Caco-2 (cell line): ENCODE data around the gene CFAP58. TPM values are rescaled to one million over a fixed set of nuclear protein-coding genes. Genes with fewer than 3 reads are reported as not detected.

Experiments used
- BruUV-seq: library from RNA; stranded (reverse); fragments of 400-500 nt; replicated peaks from 2 replicates; lab custom pipeline; 2021; lab: Mats Ljungman, UMichigan
- CTCF ChIA-PET: fragments of 300-600 bp; sonication (Branson Sonifier 250); formaldehyde crosslinking; loops from one replicate; lab custom pipeline; 2022; ENCODE audit warnings: antibody characterized with exemption; lab: Charles Lee
- POLR2A ChIA-PET: fragments of 300-600 bp; sonication (Branson Sonifier 250); formaldehyde crosslinking; loops from one replicate; lab custom pipeline; 2022; ENCODE audit warnings: antibody characterized with exemption; lab: Charles Lee
- DNase-seq, 2 experiments: peaks; one replicate each; pipeline versions ENCODE4 v3.0.0 to v3.0.0-alpha.2; 2020 to 2022
- H3K27me3 ChIP-seq: replicated peaks from 2 replicates; pipeline ENCODE4 v1.6.0; 2011; ENCODE audit warnings: low read length; ENCODE audit not compliant: control insufficient read depth, insufficient read depth
- H3K36me3 ChIP-seq: 2 replicates; pipeline ENCODE4 v1.5.1; 2011; ENCODE audit warnings: low read length; ENCODE audit not compliant: control insufficient read depth, insufficient read depth
- H3K4me1 ChIP-seq: fragments of 250-450 bp; sonication (Bioruptor Pico); 2 replicates; pipeline ENCODE4 v1.5.1; 2020; ENCODE audit warnings: mild to moderate bottlenecking
- H3K4me3 ChIP-seq: 2 replicates; pipeline ENCODE4 v1.5.1; 2011; ENCODE audit warnings: low read depth, mild to moderate bottlenecking, control low read depth, low read length
- H3K9me3 ChIP-seq: fragments of 250-450 bp; sonication (Bioruptor Pico); 2 replicates; pipeline ENCODE4 v1.5.1; 2020; ENCODE audit warnings: mild to moderate bottlenecking, moderate library complexity
- H3K27ac Mint-ChIP-seq: one replicate; pipeline ENCODE4 v1.8.0; 2022; ENCODE audit warnings: mixed read lengths; ENCODE audit not compliant: unreplicated experiment
- H3K27me3 Mint-ChIP-seq: one replicate; pipeline ENCODE4 v1.8.0; 2022; ENCODE audit warnings: mixed read lengths; ENCODE audit not compliant: insufficient read depth, unreplicated experiment
- H3K36me3 Mint-ChIP-seq: one replicate; pipeline ENCODE4 v1.8.0; 2022; ENCODE audit warnings: mild to moderate bottlenecking, mixed read lengths; ENCODE audit not compliant: insufficient read depth, unreplicated experiment
- H3K4me1 Mint-ChIP-seq: one replicate; pipeline ENCODE4 v1.8.0; 2022; ENCODE audit warnings: low read depth, mixed read lengths; ENCODE audit not compliant: unreplicated experiment
- H3K4me3 Mint-ChIP-seq: one replicate; pipeline ENCODE4 v1.8.0; 2022; ENCODE audit warnings: mild to moderate bottlenecking, moderate library complexity, mixed read lengths; ENCODE audit not compliant: unreplicated experiment
- H3K9me3 Mint-ChIP-seq: one replicate; pipeline ENCODE4 v1.8.0; 2022; ENCODE audit warnings: mixed read lengths; ENCODE audit not compliant: unreplicated experiment
- CTCF ChIP-seq, 2 experiments: fragments of 200-600 bp in 1 of 2; IDR thresholded peaks; 1 replicate in 1 of 2; 2 replicates in 1 of 2; pipeline versions ENCODE4 v1.5.1 to v1.8.0; 2011 to 2022; ENCODE audit warnings: antibody characterized with exemption in 1 of 2, control low read depth in 1 of 2, inconsistent platforms in 1 of 2, low read depth in 1 of 2, low read length in 1 of 2, mild to moderate bottlenecking in 1 of 2, moderate library complexity in 1 of 2; ENCODE audit not compliant: insufficient read depth in 1 of 2, severe bottlenecking in 1 of 2, unreplicated experiment in 1 of 2
- intact Hi-C: fragments of 100-400 bp; cut with micrococcal nuclease; formaldehyde crosslinking; loops from one replicate; pipeline ENCODE4 v1.10.0; 2022; ENCODE audit not compliant: unreplicated experiment
- total RNA-seq: library from RNA; stranded (reverse); gene quantifications from 2 replicates; pipeline ENCODE4 v1.2.3, GENCODE V29; 2022

The CFAP58 gene
- total RNA-seq, 1 experiment from 2014 or later = not detected

- TF ChIP-seq CTCF (IDR thresholded peaks at IDR 0.05; ENCODE audit: insufficient read depth in 1 of 2, low read depth in 1 of 2, low read length in 1 of 2, severe bottlenecking in 1 of 2, unreplicated experiment in 1 of 2) = no peak
- Mint-ChIP-seq H3K9me3 (no peaks in the 10 kb centered on the region), H3K27ac (no peak overlapping the region), H3K4me3 (no peak overlapping the region), H3K27me3 (no peaks in the 10 kb centered on the region), H3K36me3 (no peaks in the 10 kb centered on the region), H3K4me1 (peaks cover 15% of the 10 kb centered on the region)
- no peak for DNase-seq
- Histone ChIP-seq H3K27me3 (no peaks in the 10 kb centered on the region), H3K36me3 (no peaks in the 10 kb centered on the region), H3K9me3 (no peaks in the 10 kb centered on the region), H3K4me1 (peaks cover 28% of the 10 kb centered on the region), H3K4me3 (no peak overlapping the region)
- intact Hi-C loops = no loop called here
- POLR2A ChIA-PET = no interaction called here
- CTCF ChIA-PET = no interaction called here
- BruUV-seq = no TSS peak
These were observed 24.5 kb upstream of the CFAP58 start for GRCh38 chr10:104328896-104329710.

GRCh38 chr10:104329735-104330134 lies 23.9 kb upstream of the CFAP58 start:
- no peaks in the 10 kb centered on the region for H3K36me3 Mint-ChIP-seq
- H3K27ac Mint-ChIP-seq = no peak overlapping the region
- H3K27me3 Mint-ChIP-seq = no peaks in the 10 kb centered on the region
- no TSS peak for BruUV-seq
- peaks cover 28% of the 10 kb centered on the region for H3K4me1 ChIP-seq
- ChIA-PET CTCF (no interaction called here), POLR2A (no interaction called here)
- peaks cover 15% of the 10 kb centered on the region for H3K4me1 Mint-ChIP-seq
- no peak overlapping the region for H3K4me3 Mint-ChIP-seq
- no peaks in the 10 kb centered on the region for H3K9me3 ChIP-seq
- H3K36me3 ChIP-seq = no peaks in the 10 kb centered on the region
- TF ChIP-seq CTCF (IDR thresholded peaks at IDR 0.05; ENCODE audit: insufficient read depth in 1 of 2, low read depth in 1 of 2, low read length in 1 of 2, severe bottlenecking in 1 of 2, unreplicated experiment in 1 of 2) = no peak
- no peaks in the 10 kb centered on the region for H3K9me3 Mint-ChIP-seq
- DNase-seq = no peak
- H3K27me3 ChIP-seq = no peaks in the 10 kb centered on the region
- H3K4me3 ChIP-seq = no peak overlapping the region
- intact Hi-C loops = loop anchor here (1.0 kb wide), 1 partner anchor 9 kb away; the partner anchor contains the start of gene ITPRIP

- no TSS peak for BruUV-seq
- ChIA-PET POLR2A (no interaction called here), CTCF (no interaction called here)
- H3K27me3 Mint-ChIP-seq = no peaks in the 10 kb centered on the region
- Histone ChIP-seq H3K36me3 (no peaks in the 10 kb centered on the region), H3K4me1 (peaks cover 28% of the 10 kb centered on the region), H3K4me3 (no peak overlapping the region), H3K9me3 (no peaks in the 10 kb centered on the region), H3K27me3 (no peaks in the 10 kb centered on the region)
- DNase-seq = no peak
- no peaks in the 10 kb centered on the region for H3K9me3 Mint-ChIP-seq
- H3K4me3 Mint-ChIP-seq = no peak overlapping the region
- no peaks in the 10 kb centered on the region for H3K36me3 Mint-ChIP-seq
- no peak for TF ChIP-seq CTCF (IDR thresholded peaks at IDR 0.05; ENCODE audit: insufficient read depth in 1 of 2, low read depth in 1 of 2, low read length in 1 of 2, severe bottlenecking in 1 of 2, unreplicated experiment in 1 of 2)
- peak overlapping the region; percentile 64 for H3K27ac Mint-ChIP-seq
- intact Hi-C loops = loop anchor here (1.0 kb wide), 1 partner anchor 8 kb away; the partner anchor contains the start of gene ITPRIP
- peaks cover 15% of the 10 kb centered on the region for H3K4me1 Mint-ChIP-seq
These were observed 23.2 kb upstream of the CFAP58 start for GRCh38 chr10:104330168-104331110.
